Cardiac muscle cell (in vitro differentiated cells and primary cell): ENCODE measurements around the gene CHST8. TPM values are rescaled to one million over a fixed set of nuclear protein-coding genes. Genes with fewer than 3 reads are reported as not detected.

Experiments
- DNase-seq, 2 donors: peaks; one replicate each; pipeline versions ENCODE4 v3.0.0 to v3.0.0-alpha.2; 2010 to 2017; ENCODE audit warnings: low read depth in 1 of 2, low spot score in 1 of 2
- H3K27ac ChIP-seq: fragments of 200-600 bp; sonication (generic); 2 replicates; pipeline ENCODE4 v1.5.1; 2016
- H3K27me3 ChIP-seq: fragments of 200-600 bp; sonication (generic); 2 replicates; pipeline ENCODE4 v1.6.0; 2016; ENCODE audit warnings: control low read depth
- H3K36me3 ChIP-seq: fragments of 200-600 bp; sonication (generic); 2 replicates; pipeline ENCODE4 v1.5.1; 2016; ENCODE audit warnings: control low read depth
- H3K4me1 ChIP-seq: fragments of 200-600 bp; sonication (generic); 2 replicates; pipeline ENCODE4 v1.8.1; 2017; ENCODE audit warnings: low read depth, mild to moderate bottlenecking, mixed run types
- H3K4me3 ChIP-seq: fragments of 200-600 bp; sonication (generic); 2 replicates; pipeline ENCODE4 v1.5.1; 2016; ENCODE audit warnings: mild to moderate bottlenecking
- H3K9me3 ChIP-seq: fragments of 200-600 bp; sonication (generic); 2 replicates; pipeline ENCODE4 v1.5.1; 2017; ENCODE audit warnings: low read depth, mild to moderate bottlenecking, control low read depth
- polyA plus RNA-seq: library from polyadenylated mRNA; unstranded; fragments of >200 nt; fragmentation: Nextera tagmentation; extraction: Ambion mirVana; gene quantifications from 2 replicates; pipeline ENCODE4 v1.2.1, GENCODE V29; 2016
- total RNA-seq: library from RNA; depleted of rRNA; stranded (reverse); fragments of >200 nt; gene quantifications from 2 replicates; pipeline ENCODE4 v1.2.3, GENCODE V29; 2016
- TF ChIP-seq, protein P1 (sequence below): IDR thresholded peaks from 2 replicates; pipeline ENCODE4 v1.5.1; 2012; ENCODE audit warnings: low read depth, mild to moderate bottlenecking, low read length

Gene CHST8
- total and polyA plus RNA-seq, 2 experiments from 2014 or later, result 0.84 to 0.89 TPM

DNA sequence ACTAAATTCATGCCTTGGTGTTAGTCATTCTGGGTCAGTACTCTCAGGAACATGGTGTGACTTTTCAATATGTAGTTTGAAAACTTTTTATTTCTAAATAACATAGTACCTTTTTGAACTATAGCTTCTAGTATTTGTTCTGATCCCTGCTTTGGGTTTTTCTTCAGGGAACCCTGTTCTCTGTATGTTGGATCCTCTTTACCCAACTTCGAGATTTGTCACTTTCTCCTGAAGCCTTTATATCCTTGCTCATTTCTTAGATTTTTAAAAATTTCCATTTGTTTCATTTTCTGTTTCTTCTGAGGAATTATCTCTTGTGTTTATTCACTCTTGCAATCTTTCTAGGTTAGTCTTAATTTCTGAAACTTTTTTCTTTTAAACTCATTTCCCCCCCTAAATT is 12.4 kb upstream of the CHST8 start:
- TF ChIP-seq, protein P1, sequence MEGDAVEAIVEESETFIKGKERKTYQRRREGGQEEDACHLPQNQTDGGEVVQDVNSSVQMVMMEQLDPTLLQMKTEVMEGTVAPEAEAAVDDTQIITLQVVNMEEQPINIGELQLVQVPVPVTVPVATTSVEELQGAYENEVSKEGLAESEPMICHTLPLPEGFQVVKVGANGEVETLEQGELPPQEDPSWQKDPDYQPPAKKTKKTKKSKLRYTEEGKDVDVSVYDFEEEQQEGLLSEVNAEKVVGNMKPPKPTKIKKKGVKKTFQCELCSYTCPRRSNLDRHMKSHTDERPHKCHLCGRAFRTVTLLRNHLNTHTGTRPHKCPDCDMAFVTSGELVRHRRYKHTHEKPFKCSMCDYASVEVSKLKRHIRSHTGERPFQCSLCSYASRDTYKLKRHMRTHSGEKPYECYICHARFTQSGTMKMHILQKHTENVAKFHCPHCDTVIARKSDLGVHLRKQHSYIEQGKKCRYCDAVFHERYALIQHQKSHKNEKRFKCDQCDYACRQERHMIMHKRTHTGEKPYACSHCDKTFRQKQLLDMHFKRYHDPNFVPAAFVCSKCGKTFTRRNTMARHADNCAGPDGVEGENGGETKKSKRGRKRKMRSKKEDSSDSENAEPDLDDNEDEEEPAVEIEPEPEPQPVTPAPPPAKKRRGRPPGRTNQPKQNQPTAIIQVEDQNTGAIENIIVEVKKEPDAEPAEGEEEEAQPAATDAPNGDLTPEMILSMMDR, result no peak
- Histone ChIP-seq H3K27me3 (peaks cover 8% of the 10 kb centered on the region), H3K36me3 (no peaks in the 10 kb centered on the region), H3K4me3 (no peak overlapping the region), H3K9me3 (no peaks in the 10 kb centered on the region), H3K4me1 (no peaks in the 10 kb centered on the region), H3K27ac (no peak overlapping the region)
- DNase-seq, result no peak

DNA sequence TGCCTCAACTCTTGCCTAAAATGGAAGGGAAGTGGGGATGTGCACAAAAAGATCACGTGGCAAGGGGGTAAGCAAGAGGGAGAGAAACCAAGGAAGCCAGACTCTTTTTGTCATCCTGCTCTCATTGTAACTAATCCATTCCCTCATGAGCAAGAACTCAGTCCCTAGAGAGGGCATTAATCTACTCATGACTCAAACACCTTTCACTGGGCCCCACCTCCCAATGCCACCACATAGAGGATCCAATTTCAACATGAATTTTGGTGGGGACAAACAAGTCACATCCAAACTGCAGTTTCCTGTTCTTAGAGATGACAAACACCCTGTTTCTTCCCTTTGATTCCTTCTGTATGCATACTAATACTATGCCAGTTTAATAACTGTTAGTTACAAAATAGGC is 11.2 kb upstream of the CHST8 start:
- TF ChIP-seq, protein P1, result no peak
- DNase-seq, result no peak
- H3K36me3 ChIP-seq, result no peaks in the 10 kb centered on the region
- H3K9me3 ChIP-seq, result no peaks in the 10 kb centered on the region
- H3K4me1 ChIP-seq, result no peaks in the 10 kb centered on the region
- no peak overlapping the region for H3K4me3 ChIP-seq
- no peak overlapping the region for H3K27ac ChIP-seq
- peaks cover 11% of the 10 kb centered on the region for H3K27me3 ChIP-seq

DNA sequence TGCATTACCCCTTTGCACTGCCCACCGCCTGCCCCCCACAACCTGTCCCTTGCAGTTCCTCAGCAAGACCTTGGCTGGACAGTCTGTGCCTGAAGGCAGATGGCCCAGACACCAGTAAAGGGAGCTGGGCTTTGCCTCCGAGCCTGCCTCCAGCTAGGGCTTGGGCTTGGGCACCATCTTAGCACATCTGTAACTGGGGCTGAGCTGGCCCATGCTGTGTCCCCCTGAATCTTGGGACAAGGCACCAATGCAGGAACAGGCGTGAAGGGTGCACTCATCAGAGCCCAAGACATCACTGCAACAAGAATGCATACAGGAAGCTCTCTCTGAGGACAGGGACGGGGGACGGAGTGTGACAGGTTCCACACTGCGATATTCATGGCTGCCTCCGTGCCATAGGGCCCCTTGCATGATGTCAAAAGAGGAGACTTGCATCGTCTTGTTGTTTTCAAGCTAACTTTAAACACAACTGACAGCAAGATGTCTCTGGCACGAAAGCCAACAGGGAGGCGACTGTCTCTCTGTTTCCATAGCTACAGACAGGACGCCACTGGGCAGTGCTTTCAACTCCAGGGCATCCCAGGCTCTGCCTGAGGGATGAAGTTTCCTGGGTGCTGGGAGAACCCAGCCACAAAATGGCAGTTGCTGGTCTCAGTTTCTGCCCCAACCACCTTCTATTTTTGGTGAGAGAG is 8.7 kb upstream of the CHST8 start:
- Histone ChIP-seq H3K27me3 (peaks cover 32% of the 10 kb centered on the region), H3K4me1 (no peaks in the 10 kb centered on the region), H3K4me3 (no peak overlapping the region), H3K27ac (no peak overlapping the region), H3K36me3 (no peaks in the 10 kb centered on the region), H3K9me3 (no peaks in the 10 kb centered on the region)
- TF ChIP-seq, protein P1, result no peak
- DNase-seq, result no peak

DNA sequence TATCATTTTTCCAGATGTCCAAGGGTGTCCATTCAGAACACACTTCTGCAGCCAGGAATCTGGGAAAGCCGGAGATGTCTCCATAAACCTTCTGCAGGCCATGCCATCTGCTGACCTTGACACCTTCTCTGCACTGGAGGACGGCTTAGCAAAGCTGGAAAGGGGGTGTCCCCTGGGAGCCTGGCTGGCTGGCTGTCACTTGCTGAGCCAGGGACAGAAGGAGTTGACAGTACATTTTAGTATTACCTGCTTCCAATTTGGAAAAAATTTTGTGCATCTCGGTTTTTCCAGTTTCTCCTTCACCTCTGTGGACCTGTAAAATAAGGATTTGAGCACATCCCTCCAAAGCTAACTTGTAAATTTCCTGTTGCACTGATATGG is 8.1 kb upstream of the CHST8 start:
- Histone ChIP-seq H3K27me3 (peaks cover 34% of the 10 kb centered on the region), H3K36me3 (no peaks in the 10 kb centered on the region), H3K4me1 (no peaks in the 10 kb centered on the region), H3K4me3 (no peak overlapping the region), H3K27ac (no peak overlapping the region), H3K9me3 (no peaks in the 10 kb centered on the region)
- TF ChIP-seq, protein P1, result no peak
- no peak for DNase-seq

DNA sequence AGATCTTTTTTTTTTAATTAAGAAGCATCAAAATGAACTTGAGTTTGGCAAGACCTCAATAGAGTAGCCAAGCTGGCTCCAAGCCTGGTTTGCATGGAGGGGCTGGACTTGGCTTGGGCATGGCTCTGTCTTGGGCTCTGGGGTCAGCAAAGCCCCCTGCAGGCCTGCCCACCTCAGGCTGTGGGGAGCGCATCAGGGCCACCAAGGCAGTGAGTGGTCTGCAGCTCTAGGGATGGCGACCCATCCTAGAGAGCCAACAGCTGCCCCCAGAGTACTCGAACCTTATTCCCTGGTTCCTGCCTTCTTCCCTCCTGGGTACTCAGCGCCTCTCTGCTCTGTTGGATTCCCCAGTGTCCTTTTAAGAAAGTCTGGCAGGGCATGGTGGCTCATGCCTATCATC is 5.4 kb upstream of the CHST8 start:
- Histone ChIP-seq H3K27me3 (peaks cover 61% of the 10 kb centered on the region), H3K4me3 (no peak overlapping the region), H3K36me3 (no peaks in the 10 kb centered on the region), H3K9me3 (no peaks in the 10 kb centered on the region), H3K4me1 (no peaks in the 10 kb centered on the region), H3K27ac (no peak overlapping the region)
- TF ChIP-seq, protein P1, result no peak
- no peak for DNase-seq
